Left lung (tissue), 10 donors: ENCODE measurements around the gene CTNNBIP1. TPM values are rescaled to one million over a fixed set of nuclear protein-coding genes. Genes with fewer than 3 reads are reported as not detected.

ENCODE experiments used
- ATAC-seq: fragments of 200-7000 bp; cut with Tn5 transposase; one replicate; pipeline ENCODE4 v1.9.1; 2020; ENCODE audit warnings: moderate library complexity
- DNase-seq, 4 donors: peaks; one replicate each; pipeline ENCODE4 v3.0.0-alpha.2; 2013 to 2020
- H3K27ac ChIP-seq, 2 donors: fragments of 200-600 bp; sonication (generic) in 1 of 2; one replicate each; pipeline versions ENCODE4 v1.5.0 to v1.8.0; 2020 to 2021
- H3K27me3 ChIP-seq, 2 donors: fragments of 200-600 bp; sonication (generic) in 1 of 2; one replicate each; pipeline versions ENCODE4 v1.5.0 to v1.8.0; 2020 to 2021
- H3K36me3 ChIP-seq, 2 donors: fragments of 200-600 bp; sonication (generic) in 1 of 2; one replicate each; pipeline versions ENCODE4 v1.5.0 to v1.8.0; 2020 to 2021
- H3K4me1 ChIP-seq, 2 donors: fragments of 200-600 bp; one replicate each; pipeline ENCODE4 v1.8.0; 2021
- H3K4me3 ChIP-seq, 2 donors: fragments of 200-600 bp; sonication (generic) in 1 of 2; one replicate each; pipeline versions ENCODE4 v1.5.0 to v1.8.0; 2020 to 2021; ENCODE audit warnings: mild to moderate bottlenecking in 1 of 2
- H3K9me3 ChIP-seq, 2 donors: fragments of 200-600 bp; sonication (generic) in 1 of 2; one replicate each; pipeline versions ENCODE4 v1.5.0 to v1.8.0; 2020 to 2021
- intact Hi-C, 2 donors: fragments of 100-400 bp; cut with DNase I; formaldehyde crosslinking; loops; one replicate each; pipeline versions ENCODE4 v1.11.2 to v1.14.2; 2022
- polyA plus RNA-seq, 6 donors: library from polyadenylated mRNA; unstranded; fragments of 120-200 nt; gene quantifications; one replicate each; pipeline ENCODE4 v1.2.1, GENCODE V29; 2013; ENCODE audit not compliant: insufficient read length in 6 of 6
- total RNA-seq, 2 donors: library from RNA; stranded (reverse); fragmentation: NEBNext Ultra II Directional; extraction: Animal tissue kit (Norgen Biotek cat#: 25700); gene quantifications; one replicate each; pipeline ENCODE4 v1.2.1, GENCODE V29; 2021
- TF ChIP-seq, protein P1 (sequence below), 2 donors: fragments of 200-600 bp; sonication (generic) in 1 of 2; IDR thresholded peaks; one replicate each; pipeline versions ENCODE4 v1.5.0 to v1.8.0; 2021; ENCODE audit warnings: antibody characterized with exemption in 2 of 2
- donor health status: DM: no; HTN: yes; CAD: no.
- donor health status: DM: no; HTN: no; CAD: no.

The CTNNBIP1 gene
- total and polyA plus RNA-seq, 8 donors: 30.2 to 57.1 (median 48.0) TPM

DNA sequence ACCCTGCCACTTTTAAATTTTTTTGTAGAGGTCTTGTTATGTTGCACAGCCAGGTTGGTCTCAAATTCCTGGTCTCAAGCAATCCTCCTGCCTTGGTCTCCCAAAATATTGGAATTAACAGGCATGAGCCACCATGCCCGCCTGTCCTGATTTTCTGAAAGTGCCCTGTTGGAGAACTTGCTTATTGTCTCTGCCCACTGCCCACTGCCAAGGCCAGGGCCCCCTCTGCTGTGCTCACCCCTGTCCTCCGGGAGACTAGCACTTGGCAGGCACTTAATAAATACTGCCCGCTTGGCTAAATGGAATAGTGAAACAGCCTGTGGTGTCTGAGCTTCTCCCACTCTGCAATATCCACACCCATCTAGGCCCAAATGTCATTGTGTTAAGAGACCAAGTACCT is 35.7 kb downstream of the CTNNBIP1 start:
- TF ChIP-seq, protein P1, sequence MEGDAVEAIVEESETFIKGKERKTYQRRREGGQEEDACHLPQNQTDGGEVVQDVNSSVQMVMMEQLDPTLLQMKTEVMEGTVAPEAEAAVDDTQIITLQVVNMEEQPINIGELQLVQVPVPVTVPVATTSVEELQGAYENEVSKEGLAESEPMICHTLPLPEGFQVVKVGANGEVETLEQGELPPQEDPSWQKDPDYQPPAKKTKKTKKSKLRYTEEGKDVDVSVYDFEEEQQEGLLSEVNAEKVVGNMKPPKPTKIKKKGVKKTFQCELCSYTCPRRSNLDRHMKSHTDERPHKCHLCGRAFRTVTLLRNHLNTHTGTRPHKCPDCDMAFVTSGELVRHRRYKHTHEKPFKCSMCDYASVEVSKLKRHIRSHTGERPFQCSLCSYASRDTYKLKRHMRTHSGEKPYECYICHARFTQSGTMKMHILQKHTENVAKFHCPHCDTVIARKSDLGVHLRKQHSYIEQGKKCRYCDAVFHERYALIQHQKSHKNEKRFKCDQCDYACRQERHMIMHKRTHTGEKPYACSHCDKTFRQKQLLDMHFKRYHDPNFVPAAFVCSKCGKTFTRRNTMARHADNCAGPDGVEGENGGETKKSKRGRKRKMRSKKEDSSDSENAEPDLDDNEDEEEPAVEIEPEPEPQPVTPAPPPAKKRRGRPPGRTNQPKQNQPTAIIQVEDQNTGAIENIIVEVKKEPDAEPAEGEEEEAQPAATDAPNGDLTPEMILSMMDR (IDR thresholded peaks at IDR 0.05): no peak
- Histone ChIP-seq H3K27me3 (no peaks in the 10 kb centered on the region), H3K36me3 (peaks cover 0 to 25% of the 10 kb centered on the region in 2 donors), H3K27ac (no peak overlapping the region), H3K4me3 (no peak overlapping the region), H3K4me1 (peaks cover 0 to 12% of the 10 kb centered on the region in 2 donors), H3K9me3 (no peaks in the 10 kb centered on the region)
- DNase-seq: no peak
- intact Hi-C loops: loop anchor here in 1 of 2 donors (10.0 kb wide), 1 partner anchor 60 kb away; no protein-coding TSS in a partner anchor
- no peak for ATAC-seq

DNA sequence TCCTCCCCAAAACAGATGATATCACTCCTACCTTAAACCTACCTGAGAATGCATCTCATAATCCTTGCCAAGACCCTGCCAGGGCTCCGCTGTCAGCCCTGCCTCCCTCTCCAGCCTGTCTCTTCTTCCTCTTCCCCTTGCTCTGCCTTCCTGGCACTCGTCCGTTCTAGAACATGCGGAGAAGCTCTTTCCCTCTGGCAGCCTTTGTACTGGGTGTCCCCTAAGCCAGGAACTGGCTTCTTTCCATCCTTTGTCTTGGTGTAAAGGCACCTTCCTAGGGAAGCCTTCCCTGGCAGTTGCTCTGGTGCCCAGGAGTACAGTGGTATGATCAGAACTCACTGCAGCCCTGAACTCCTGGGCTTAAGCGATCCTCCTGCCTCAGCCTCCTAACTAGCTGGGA is 36.1 kb downstream of the CTNNBIP1 start:
- Histone ChIP-seq H3K27me3 (no peaks in the 10 kb centered on the region), H3K4me3 (no peak overlapping the region), H3K9me3 (no peaks in the 10 kb centered on the region), H3K36me3 (peaks cover 0 to 30% of the 10 kb centered on the region in 2 donors), H3K4me1 (peaks cover 0 to 12% of the 10 kb centered on the region in 2 donors), H3K27ac (no peak overlapping the region)
- intact Hi-C loops: loop anchor here in 1 of 2 donors (10.0 kb wide), 1 partner anchor 61 kb away; no protein-coding TSS in a partner anchor
- TF ChIP-seq, protein P1 (IDR thresholded peaks at IDR 0.05): no peak
- ATAC-seq (no peak), DNase-seq (no peak)

DNA sequence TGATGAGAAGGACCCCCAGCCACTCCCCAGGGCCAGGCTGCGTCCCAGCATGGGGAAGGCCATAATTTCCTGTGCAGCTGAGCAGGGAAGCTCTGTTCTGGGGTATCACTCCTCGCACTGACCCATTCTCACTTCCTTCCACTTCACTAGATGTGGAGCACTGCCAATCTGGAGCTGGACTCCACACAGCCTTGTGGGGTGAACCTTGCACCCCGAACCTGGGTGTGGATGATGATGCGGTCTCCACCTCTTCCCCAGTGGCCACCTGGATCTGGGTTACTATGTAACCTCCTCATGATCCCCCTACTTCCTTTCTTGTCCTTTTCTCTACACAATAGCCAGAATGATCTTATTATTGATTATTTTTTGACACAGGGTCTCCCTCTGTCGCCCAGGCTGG is 36.7 kb downstream of the CTNNBIP1 start:
- peaks cover 0 to 12% of the 10 kb centered on the region in 2 donors for H3K4me1 ChIP-seq

DNA sequence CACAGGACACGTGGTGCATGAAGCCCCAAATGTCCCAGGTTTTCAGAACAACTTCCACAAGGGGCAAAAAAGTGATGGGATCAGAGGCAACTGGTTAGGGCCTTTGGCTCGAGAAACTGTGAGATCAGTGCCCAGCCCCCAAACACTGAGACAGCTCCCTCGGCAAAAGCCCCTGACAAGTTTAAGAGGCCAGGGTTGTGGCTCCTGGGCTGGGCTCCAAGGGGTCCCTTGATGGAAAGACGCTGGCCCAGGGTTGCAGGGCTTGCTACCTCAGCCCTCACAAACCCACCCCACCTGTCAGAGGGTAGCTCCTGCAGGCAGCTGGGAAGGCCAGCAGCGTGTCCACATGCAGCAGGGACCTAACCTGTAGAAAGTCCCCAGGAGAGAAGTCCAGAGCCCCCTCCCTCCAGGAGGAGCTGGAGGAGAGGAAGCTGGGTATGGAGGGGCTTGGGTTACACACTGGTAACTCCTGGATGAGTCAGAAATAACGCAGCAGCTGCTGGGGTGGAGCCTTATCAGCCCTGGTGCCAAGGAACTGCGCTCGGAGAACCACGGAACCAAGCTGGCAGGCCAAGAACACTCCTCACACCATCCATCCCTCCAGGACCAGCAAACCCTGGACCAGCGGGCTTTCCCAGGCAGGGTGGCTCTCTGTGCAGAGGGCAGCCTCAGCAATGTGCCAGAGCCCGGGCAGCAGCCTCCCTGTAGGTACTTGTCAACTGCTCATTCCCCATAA is 37.5 kb downstream of the CTNNBIP1 start:
- H3K27me3 ChIP-seq: no peaks in the 10 kb centered on the region
- H3K27ac ChIP-seq: no peak overlapping the region
- intact Hi-C loops: loop anchor here in 1 of 2 donors (10.0 kb wide), 1 partner anchor 62 kb away; no protein-coding TSS in a partner anchor
- no peak overlapping the region for H3K4me3 ChIP-seq
- no peak for DNase-seq
- H3K4me1 ChIP-seq: peaks cover 0 to 12% of the 10 kb centered on the region in 2 donors
- TF ChIP-seq, protein P1 (IDR thresholded peaks at IDR 0.05): no peak
- H3K9me3 ChIP-seq: no peaks in the 10 kb centered on the region
- ATAC-seq: no peak
- H3K36me3 ChIP-seq: peaks cover 0 to 39% of the 10 kb centered on the region in 2 donors

More for the DNA sequence above, 36.7 kb downstream of the CTNNBIP1 start:
- no peak for ATAC-seq
- no peak overlapping the region for H3K4me3 ChIP-seq
- no peak overlapping the region for H3K27ac ChIP-seq
- intact Hi-C loops: loop anchor here in 1 of 2 donors (10.0 kb wide), 1 partner anchor 61 kb away; no protein-coding TSS in a partner anchor
- TF ChIP-seq, protein P1 (IDR thresholded peaks at IDR 0.05): no peak
- no peaks in the 10 kb centered on the region for H3K9me3 ChIP-seq
- H3K27me3 ChIP-seq: no peaks in the 10 kb centered on the region
- H3K36me3 ChIP-seq: peaks cover 0 to 33% of the 10 kb centered on the region in 2 donors
- no peak for DNase-seq

DNA sequence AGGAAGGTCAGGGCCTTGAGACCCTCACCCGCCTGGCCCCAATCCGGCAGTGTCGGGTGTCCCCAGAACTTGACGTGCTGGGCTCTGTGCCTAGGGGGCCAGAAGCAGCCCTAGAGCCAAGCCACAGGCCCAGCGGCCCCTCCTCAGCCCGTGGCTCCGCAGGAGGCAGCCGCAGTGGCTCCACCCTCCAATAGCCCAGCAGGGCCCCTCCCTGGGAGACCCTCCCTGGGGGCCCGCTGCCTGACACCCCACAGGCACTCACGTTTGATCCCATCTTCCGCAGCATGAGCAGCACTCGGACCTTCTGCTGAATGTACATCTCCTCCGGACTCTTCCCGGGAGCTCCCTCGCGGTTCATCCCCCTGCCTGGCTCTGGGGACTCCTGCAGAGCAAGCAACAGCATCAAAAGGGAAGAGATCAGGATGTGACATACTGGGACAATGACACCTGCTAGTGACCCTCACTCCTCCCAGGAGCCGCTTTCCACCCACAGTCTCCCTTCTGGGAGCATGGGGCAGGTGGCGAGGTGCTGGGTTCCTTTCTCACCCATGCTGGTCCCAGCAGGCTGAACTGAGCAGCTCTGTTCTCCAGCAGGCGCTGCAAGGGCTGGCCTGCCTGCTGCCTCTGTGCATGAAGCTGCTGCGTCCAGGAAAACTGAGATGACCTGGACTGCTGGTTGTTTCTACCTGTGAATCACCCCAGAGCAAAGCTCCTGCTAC is 38.2 kb downstream of the CTNNBIP1 start:
- Histone ChIP-seq H3K9me3 (no peaks in the 10 kb centered on the region), H3K4me3 (no peak overlapping the region), H3K36me3 (peaks cover 0 to 39% of the 10 kb centered on the region in 2 donors), H3K27me3 (no peaks in the 10 kb centered on the region), H3K4me1 (peaks cover 0 to 12% of the 10 kb centered on the region in 2 donors), H3K27ac (no peak overlapping the region)
- ATAC-seq (no peak), DNase-seq (no peak)
- intact Hi-C loops: loop anchor here in 1 of 2 donors (10.0 kb wide), 1 partner anchor 63 kb away; no protein-coding TSS in a partner anchor
- TF ChIP-seq, protein P1 (IDR thresholded peaks at IDR 0.05): no peak
